Gastroesophageal sphincter (tissue), 4 donors: Measurements from ENCODE around the gene GPR162. TPM values are rescaled to one million over a fixed set of nuclear protein-coding genes. Genes with fewer than 3 reads are reported as not detected.

Experiments used
- ATAC-seq: fragments of 150-250 bp; one replicate; pipeline ENCODE4 v1.9.1; 2016; ENCODE audit warnings: mild to moderate bottlenecking, moderate library complexity
- H3K27ac ChIP-seq, 4 donors: fragments of 200-600 bp; sonication (generic) in 3 of 4; 1 replicate in 3 of 4; 2 replicates in 1 of 4; pipeline ENCODE4 v1.5.1; 2016 to 2019
- H3K27me3 ChIP-seq: fragments of 200-600 bp; sonication (generic); one replicate; pipeline ENCODE4 v1.5.1; 2019
- H3K36me3 ChIP-seq, 2 donors: fragments of 200-600 bp; sonication (generic); one replicate each; pipeline ENCODE4 v1.5.1; 2019; ENCODE audit warnings: control low read depth in 1 of 2
- H3K4me1 ChIP-seq, 3 donors: fragments of 200-600 bp; sonication (generic); 1 replicate in 2 of 3; 2 replicates in 1 of 3; pipeline ENCODE4 v1.5.1; 2016 to 2019; ENCODE audit warnings: control low read depth in 2 of 3
- H3K4me3 ChIP-seq, 2 donors: fragments of 200-600 bp; sonication (generic); one replicate each; pipeline ENCODE4 v1.5.1; 2019; ENCODE audit warnings: mild to moderate bottlenecking in 1 of 2, moderate library complexity in 1 of 2
- H3K9me3 ChIP-seq, 3 donors: fragments of 200-600 bp; sonication (generic); one replicate each; pipeline ENCODE4 v1.5.1; 2017 to 2019; ENCODE audit warnings: control low read depth in 2 of 3
- CTCF ChIP-seq, 4 experiments: fragments of 200-600 bp in 2 of 4; fragments of 450-650 bp in 2 of 4; sonication (generic) in 1 of 4; IDR thresholded peaks; one replicate each; pipeline ENCODE4 v1.5.1; 2017 to 2019; ENCODE audit warnings: antibody characterized with exemption in 4 of 4, mild to moderate bottlenecking in 2 of 4, moderate library complexity in 2 of 4
- EP300 ChIP-seq: sonication (generic); formaldehyde crosslinking; IDR thresholded peaks from one replicate; pipeline ENCODE4 v1.6.1; 2017; ENCODE audit warnings: antibody characterized with exemption, mild to moderate bottlenecking
- POLR2A ChIP-seq, 2 donors: fragments of 450-650 bp; IDR thresholded peaks; one replicate each; pipeline ENCODE4 v1.6.1; 2017; ENCODE audit warnings: antibody characterized with exemption in 2 of 2, mild to moderate bottlenecking in 2 of 2, moderate library complexity in 1 of 2
- POLR2AphosphoS5 ChIP-seq: sonication (generic); formaldehyde crosslinking; IDR thresholded peaks from one replicate; pipeline ENCODE4 v1.6.1; 2017; ENCODE audit warnings: antibody characterized with exemption
- WGBS, 2 donors: methylation state at CpG; one replicate each; pipeline ENCODE4 v1.1.5; 2018; ENCODE audit warnings: low coverage in 1 of 2; 5-methylcytosine and 5-hydroxymethylcytosine counted together
- total RNA-seq, 4 donors: library from RNA; depleted of rRNA; stranded (reverse); fragments of >200 nt; gene quantifications; one replicate each; pipeline ENCODE4 v1.1.0, GENCODE V29; 2016

The GPR162 gene
- total RNA-seq, 4 donors from 2014 or later, result 3.7 to 9.7 (median 3.9) TPM

- Histone ChIP-seq H3K4me3 (no peak overlapping the region), H3K4me1 (peaks cover 0 to 14% (median 6%) of the 10 kb centered on the region in 3 donors), H3K36me3 (no peaks in the 10 kb centered on the region), H3K27me3 (no peaks in the 10 kb centered on the region), H3K9me3 (no peaks in the 10 kb centered on the region), H3K27ac (no peak overlapping the region)
- ATAC-seq, result no peak
- TF ChIP-seq POLR2AphosphoS5 (no peak), CTCF (IDR thresholded peaks at IDR 0.05) (no peak), EP300 (no peak)
- 60% methylated on average over 1 of the region's 10 CpGs; no CpG with 5 or more reads in 1 of the 2 donors for WGBS, 2 donors
Observed at GRCh38 chr12:6782850-6783566, 38.6 kb upstream of the GPR162 start.

- H3K9me3 ChIP-seq, result no peaks in the 10 kb centered on the region
- TF ChIP-seq POLR2AphosphoS5, result no peak
- no peak for TF ChIP-seq EP300
- no peak for TF ChIP-seq POLR2A (IDR thresholded peaks at IDR 0.05)
- TF ChIP-seq CTCF (IDR thresholded peaks at IDR 0.05), result no peak
- peaks cover 0 to 5% (median 3%) of the 10 kb centered on the region in 3 donors for H3K4me1 ChIP-seq
- no peaks in the 10 kb centered on the region for H3K27me3 ChIP-seq
- WGBS, 2 donors, result 87 to 91% methylated on average over 5 to 9 of the region's 9 CpGs
- H3K27ac ChIP-seq, result no peak overlapping the region
- ATAC-seq, result no peak
- H3K36me3 ChIP-seq, result no peaks in the 10 kb centered on the region
- no peak overlapping the region for H3K4me3 ChIP-seq
Observed at GRCh38 chr12:6783828-6784227, 37.8 kb upstream of the GPR162 start.

- Histone ChIP-seq H3K4me1 (peaks cover 0 to under 1% (median 0%) of the 10 kb centered on the region in 3 donors), H3K27ac (no peak overlapping the region), H3K4me3 (no peak overlapping the region), H3K36me3 (no peaks in the 10 kb centered on the region), H3K27me3 (no peaks in the 10 kb centered on the region), H3K9me3 (no peaks in the 10 kb centered on the region)
- no peak for ATAC-seq
- TF ChIP-seq CTCF (IDR thresholded peaks at IDR 0.05) (no peak), POLR2A (IDR thresholded peaks at IDR 0.05) (no peak), POLR2AphosphoS5 (no peak)
- 83% methylated on average over 1 of the region's 5 CpGs; no CpG with 5 or more reads in 1 of the 2 donors for WGBS, 2 donors
Observed at GRCh38 chr12:6784296-6784695, 37.3 kb upstream of the GPR162 start.

GRCh38 chr12:6784761-6785160 is 36.9 kb upstream of the GPR162 start:
- H3K4me3 ChIP-seq, result no peak overlapping the region
- no peaks in the 10 kb centered on the region for H3K9me3 ChIP-seq
- TF ChIP-seq CTCF (IDR thresholded peaks at IDR 0.05), result no peak
- TF ChIP-seq EP300, result no peak
- TF ChIP-seq POLR2A (IDR thresholded peaks at IDR 0.05), result no peak
- TF ChIP-seq POLR2AphosphoS5, result no peak
- no peak for ATAC-seq
- no peak overlapping the region for H3K27ac ChIP-seq
- 73 to 81% methylated on average over 5 of the region's 5 CpGs for WGBS, 2 donors
- H3K36me3 ChIP-seq, result no peaks in the 10 kb centered on the region
- no peaks in the 10 kb centered on the region for H3K27me3 ChIP-seq
- H3K4me1 ChIP-seq, result no peaks in the 10 kb centered on the region

DNA sequence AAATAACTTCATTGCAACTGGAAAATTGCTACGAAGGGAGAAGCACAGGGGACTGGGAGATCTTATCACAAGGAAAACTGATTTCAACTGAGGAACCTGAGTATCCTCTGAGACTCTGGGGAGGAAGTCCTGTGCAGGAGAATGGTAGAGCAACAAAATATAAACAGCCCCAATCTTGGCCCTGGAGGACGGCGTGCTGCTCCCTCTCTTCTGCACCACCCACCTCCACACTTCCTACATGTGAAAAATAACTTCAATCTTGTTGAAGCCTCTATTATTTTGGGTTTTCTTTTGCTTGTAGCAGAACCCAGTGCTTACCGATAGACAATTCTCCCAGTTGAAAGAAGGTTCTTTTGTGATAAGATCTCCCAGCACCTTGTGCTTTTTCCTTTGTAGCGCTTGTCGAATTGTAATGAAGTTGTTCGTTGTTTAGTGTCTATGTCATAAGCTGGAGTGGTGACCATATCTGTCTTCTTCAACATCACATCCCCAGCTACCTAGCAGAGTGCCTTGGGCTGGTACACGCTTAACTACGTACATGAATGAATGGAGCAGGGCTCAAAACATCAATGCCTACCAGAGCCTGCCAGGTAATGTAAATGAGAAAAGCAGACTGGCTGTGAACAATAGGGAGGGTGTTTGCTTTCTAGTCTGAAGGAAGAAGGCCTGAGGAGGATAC is 35.1 kb upstream of the GPR162 start:
- H3K9me3 ChIP-seq, result no peaks in the 10 kb centered on the region
- no peaks in the 10 kb centered on the region for H3K4me1 ChIP-seq
- TF ChIP-seq EP300 (no peak), POLR2AphosphoS5 (no peak), CTCF (IDR thresholded peaks at IDR 0.05) (no peak), POLR2A (IDR thresholded peaks at IDR 0.05) (no peak)
- WGBS, 2 donors, result 60 to 72% methylated on average over 7 to 8 of the region's 9 CpGs
- no peak overlapping the region for H3K4me3 ChIP-seq
- H3K36me3 ChIP-seq, result no peaks in the 10 kb centered on the region
- H3K27ac ChIP-seq, result no peak overlapping the region
- ATAC-seq, result no peak
- H3K27me3 ChIP-seq, result no peaks in the 10 kb centered on the region
